Measurements from ENCODE around the gene NAALADL2.
"Not testable (repeated sequence)": the region's sequence is repeated elsewhere in the genome, so short reads cannot be mapped to it uniquely, and the experiment has no call there.

NAALADL2 gene

DNA sequence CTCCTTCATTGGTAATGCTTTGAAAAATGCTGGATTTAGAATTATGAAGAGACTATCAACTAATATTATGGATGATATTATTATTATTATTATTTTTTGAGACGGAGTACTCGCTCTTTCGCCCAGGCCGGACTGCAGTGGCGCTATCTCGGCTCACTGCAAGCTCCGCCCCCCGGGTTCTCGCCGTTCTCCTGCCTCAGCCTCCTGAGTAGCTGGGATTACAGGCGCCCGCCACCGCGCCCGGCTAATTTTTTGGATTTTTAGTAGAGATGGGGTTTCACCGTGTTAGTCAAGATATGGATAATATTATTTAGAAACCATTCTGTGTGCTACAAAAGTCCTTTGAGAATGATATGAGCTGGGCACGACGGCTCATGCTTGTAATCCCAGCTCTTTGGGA is 512.1 kb downstream of the NAALADL2 start:
- not testable (repeated sequence) for ATAC-seq, DNase-seq

DNA sequence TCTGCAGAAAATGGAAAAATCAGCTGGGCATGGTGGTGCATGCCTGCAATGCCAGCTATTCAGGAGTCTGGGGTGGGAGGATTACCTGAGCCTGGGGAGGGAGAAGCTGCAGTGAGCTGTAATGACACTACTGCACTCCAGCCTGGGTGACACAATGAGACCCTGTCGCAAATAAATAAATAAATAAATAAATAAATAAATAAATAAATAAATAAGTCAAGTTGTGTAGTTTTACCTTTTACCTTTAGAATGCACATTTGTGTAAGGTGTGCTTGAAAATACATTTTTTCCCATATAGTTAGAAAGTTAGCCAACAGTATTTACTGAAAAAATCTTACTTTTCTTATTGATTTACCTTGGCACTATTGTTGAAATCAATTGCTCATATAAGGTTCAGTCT is 515.6 kb downstream of the NAALADL2 start:
- no peak for ATAC-seq
- DNase-seq: no peak

- DNase-seq: no peak
Observed at GRCh38 chr3:175378348-175378747, 519.2 kb downstream of the NAALADL2 start.

GRCh38 chr3:175381685-175382084 is 522.6 kb downstream of the NAALADL2 start:
- ATAC-seq: no peak
- no peak for DNase-seq

More at GRCh38 chr3:175378348-175378747, 519.2 kb downstream of the NAALADL2 start:
- ATAC-seq: no peak

- DNase-seq (no peak), ATAC-seq (no peak)
Observed at GRCh38 chr3:175383371-175383770, 524.2 kb downstream of the NAALADL2 start.

DNA sequence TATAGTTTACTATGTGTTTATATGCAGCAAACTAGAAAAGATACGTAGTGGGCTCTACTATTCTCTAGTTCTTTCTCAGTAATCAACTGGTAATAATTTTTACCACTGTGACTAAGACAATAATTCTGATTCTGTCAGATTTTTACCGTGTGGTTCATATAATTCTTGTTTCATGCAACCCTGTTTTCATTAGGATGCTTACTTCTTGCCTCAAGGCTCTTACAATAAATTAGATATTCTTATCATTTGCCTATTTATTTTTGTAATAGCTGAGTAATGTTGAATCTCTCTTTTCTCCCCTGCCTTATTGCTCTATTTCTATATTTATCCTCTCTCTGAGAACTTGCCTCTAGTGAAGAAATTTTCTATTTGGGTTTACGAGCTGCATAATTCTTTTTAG is 524.7 kb downstream of the NAALADL2 start:
- DNase-seq (no peak), ATAC-seq (no peak)

DNA sequence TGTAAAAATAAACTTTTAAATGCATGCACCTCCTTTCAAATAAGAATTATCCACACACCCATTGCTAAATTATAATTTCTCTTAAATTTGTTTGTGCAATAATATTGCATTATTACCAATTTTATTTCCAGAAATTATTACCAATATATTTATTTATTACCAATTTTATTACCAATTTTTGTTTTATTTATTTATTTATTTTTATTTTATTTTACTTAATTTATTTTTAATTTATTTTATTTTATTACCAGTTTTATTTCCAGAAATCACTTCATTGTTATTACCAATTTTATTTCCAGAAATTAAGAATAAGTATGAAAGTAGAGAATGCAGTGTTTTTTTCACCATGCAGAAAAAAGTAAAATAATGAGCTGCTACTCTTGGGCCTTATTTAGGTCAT is 525.4 kb downstream of the NAALADL2 start:
- ATAC-seq (no peak), DNase-seq (no peak)

GRCh38 chr3:175386630-175387029 is 527.5 kb downstream of the NAALADL2 start:
- no peak for DNase-seq

GRCh38 chr3:175389560-175389959 is 530.4 kb downstream of the NAALADL2 start:
- ATAC-seq (no peak), DNase-seq (no peak)

More at GRCh38 chr3:175386630-175387029, 527.5 kb downstream of the NAALADL2 start:
- ATAC-seq: no peak

DNA sequence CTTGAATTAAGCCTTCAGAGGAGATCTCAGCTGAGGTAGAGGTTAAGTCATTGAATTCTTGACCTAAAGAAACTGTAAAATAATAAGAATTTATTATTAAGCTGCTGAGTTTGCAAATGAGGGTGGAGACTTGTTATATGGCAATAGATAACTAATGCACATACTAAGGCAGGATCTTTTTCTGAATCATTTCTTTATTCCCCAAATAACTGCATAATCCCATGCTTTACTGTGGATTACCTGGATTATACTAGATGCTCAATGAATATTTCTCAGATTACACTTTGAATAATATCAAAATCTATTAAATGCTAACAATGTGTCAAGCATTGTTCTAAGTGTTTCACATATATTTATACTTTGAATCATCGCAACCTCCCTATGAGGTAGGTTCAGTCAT is 532.5 kb downstream of the NAALADL2 start:
- no peak for DNase-seq

GRCh38 chr3:175392653-175393052 is 533.5 kb downstream of the NAALADL2 start:
- ATAC-seq (no peak), DNase-seq (no peak)

More for the DNA sequence above, 532.5 kb downstream of the NAALADL2 start:
- no peak for ATAC-seq

- DNase-seq (no peak), ATAC-seq (no peak)
Observed at GRCh38 chr3:175397372-175397771, 538.2 kb downstream of the NAALADL2 start.

GRCh38 chr3:175398676-175399075 is 539.5 kb downstream of the NAALADL2 start:
- DNase-seq (no peak), ATAC-seq (no peak)

DNA sequence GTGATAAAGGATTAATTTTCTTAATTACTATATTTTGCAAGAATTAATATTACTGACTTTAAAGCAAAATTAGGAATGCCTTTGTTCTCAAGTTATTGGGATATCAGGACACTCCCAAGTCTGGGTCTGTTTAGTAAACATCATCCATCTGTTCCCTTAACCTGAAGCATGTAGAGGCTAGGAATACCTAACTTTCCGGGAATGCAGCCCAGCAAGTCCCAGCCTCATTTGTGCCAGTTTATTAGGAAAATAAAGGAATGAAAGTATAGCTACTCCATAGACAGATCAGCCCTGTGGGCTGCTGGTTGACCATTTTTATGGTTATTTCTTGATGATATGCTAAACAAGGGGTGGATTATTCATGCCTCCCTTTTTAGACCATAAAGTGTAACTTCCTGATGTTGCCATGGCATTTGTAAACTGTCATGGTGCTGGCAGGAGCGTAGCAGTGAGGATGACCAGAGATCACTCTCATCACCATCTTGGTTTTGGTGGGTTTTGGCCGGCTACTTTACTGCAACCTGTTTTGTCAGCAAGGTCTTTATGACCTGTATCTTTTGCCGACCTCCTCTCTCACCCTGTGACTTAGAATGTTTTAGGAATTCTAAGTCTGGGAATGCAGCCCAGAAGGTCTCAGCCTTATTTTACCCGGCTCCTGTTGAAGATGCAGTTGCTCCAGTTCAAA is 540.2 kb downstream of the NAALADL2 start:
- DNase-seq (no peak), ATAC-seq (no peak)

DNA sequence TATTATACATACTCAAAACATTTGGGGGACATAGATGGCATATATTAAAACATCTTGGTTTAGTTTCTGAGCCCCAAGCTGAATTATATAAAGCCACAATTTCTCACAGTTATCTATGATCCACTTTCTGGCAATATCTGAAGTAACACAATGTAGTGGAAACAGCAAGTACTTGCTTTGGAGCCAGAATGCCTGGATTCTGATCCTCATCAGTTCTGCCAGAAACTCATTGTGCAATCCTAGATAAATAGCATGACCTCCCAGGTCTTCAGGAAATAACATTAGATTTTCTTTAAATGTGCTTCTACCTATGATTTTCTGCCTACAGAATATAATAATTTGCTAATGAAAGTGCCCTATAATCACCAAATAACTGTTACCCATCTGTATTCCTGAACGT is 544.9 kb downstream of the NAALADL2 start:
- DNase-seq (no peak), ATAC-seq (no peak)

DNA sequence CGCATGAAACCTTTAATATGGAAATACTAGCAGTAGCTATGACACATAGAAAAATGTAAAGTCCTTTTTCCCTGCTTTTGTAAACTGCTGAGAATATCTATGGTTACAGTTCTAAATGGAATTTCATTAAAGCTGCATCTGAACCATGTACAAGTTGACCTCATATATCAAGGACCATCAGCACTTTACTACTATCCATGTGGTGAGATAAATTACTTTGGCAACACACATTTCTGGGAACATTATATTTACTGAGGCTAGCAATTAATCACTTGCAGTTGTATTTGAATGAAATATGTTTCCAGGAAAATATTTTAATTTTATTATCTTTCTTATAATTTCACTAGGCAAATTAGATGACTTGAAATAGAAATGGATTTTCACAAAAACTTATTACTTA is 545.5 kb downstream of the NAALADL2 start:
- DNase-seq (no peak), ATAC-seq (no peak)

GRCh38 chr3:175410251-175410650 is 551.1 kb downstream of the NAALADL2 start:
- ATAC-seq (no peak), DNase-seq (no peak)

GRCh38 chr3:175411405-175411804 is 552.3 kb downstream of the NAALADL2 start:
- DNase-seq (no peak), ATAC-seq (no peak)

GRCh38 chr3:175411946-175412345 is 552.8 kb downstream of the NAALADL2 start:
- DNase-seq (no peak), ATAC-seq (no peak)

GRCh38 chr3:175413926-175414325 is 554.8 kb downstream of the NAALADL2 start:
- ATAC-seq: no peak
- DNase-seq: no peak

GRCh38 chr3:175416600-175416999 is 557.5 kb downstream of the NAALADL2 start:
- DNase-seq: no peak
- ATAC-seq: no peak

GRCh38 chr3:175417426-175417825 is 558.3 kb downstream of the NAALADL2 start:
- no peak for ATAC-seq
- no peak for DNase-seq

GRCh38 chr3:175421902-175422301 is 562.8 kb downstream of the NAALADL2 start:
- ATAC-seq: no peak
- DNase-seq: no peak

GRCh38 chr3:175422744-175423143 is 563.6 kb downstream of the NAALADL2 start:
- DNase-seq: no peak
- no peak for ATAC-seq
